ENCODE data around the gene SAFB. TPM values are rescaled to one million over a fixed set of nuclear protein-coding genes. Genes with fewer than 3 reads are reported as not detected.

The SAFB gene
- total RNA-seq, result 18.0 and 39.8 TPM in 2 replicates

GRCh38 chr19:5622465-5623396 lies at the start of gene SAFB, which contains the start of gene SAFB2:
Gene SAFB (plus strand): TSS chr19:5623083. CDS start chr19:5623206, 123 bp downstream.
Gene SAFB2 (minus strand): TSS chr19:5622776. CDS start chr19:5622715, 61 bp downstream.

GRCh38 chr19:5680437-5681368 lies 57.8 kb downstream of the SAFB start, which contains the start of the genes HSD11B1L and MICOS13:
Gene HSD11B1L (plus strand): TSS chr19:5681027. CDS start chr19:5684833, 3,806 bp downstream.
Gene MICOS13 (minus strand): TSS chr19:5680516. CDS start chr19:5680486, 30 bp downstream.

GRCh38 chr19:5690125-5690954 lies 67.5 kb downstream of the SAFB start, which contains the start of gene RPL36:
Gene RPL36 (plus strand): TSS chr19:5690295. CDS start chr19:5690508, 213 bp downstream.

Other genes with a start within 250 kb of the SAFB start
- not detected in 2 replicates for gene ZNRF4, start 167.7 kb upstream of the SAFB start, total RNA-seq
- gene TINCR, start 55.1 kb upstream of the SAFB start, total RNA-seq, result 1.1 and 4.1 TPM in 2 replicates
- gene SAFB2, start 307 bp upstream of the SAFB start, total RNA-seq, result 7.7 and 11.3 TPM in 2 replicates
- gene MICOS13, start 57.4 kb downstream of the SAFB start, total RNA-seq, result 52.2 and 59.2 TPM in 2 replicates
- gene HSD11B1L, start 57.9 kb downstream of the SAFB start, total RNA-seq, result 5.0 and 16.0 TPM in 2 replicates
- gene RPL36, start 67.2 kb downstream of the SAFB start, total RNA-seq, result 1,765 and 1,895 TPM in 2 replicates
- 100 and 119 TPM in 2 replicates for gene LONP1, start 97.1 kb downstream of the SAFB start, total RNA-seq
- gene CATSPERD, start 97.6 kb downstream of the SAFB start, total RNA-seq, result not detected in 2 replicates
- 0.16 and 2.1 TPM in 2 replicates for gene PRR22, start 161.7 kb downstream of the SAFB start, total RNA-seq
- gene DUS3L, start 168.1 kb downstream of the SAFB start, total RNA-seq, result 25.5 and 37.9 TPM in 2 replicates
- gene NRTN, start 182.0 kb downstream of the SAFB start, total RNA-seq, result not detected in 2 replicates
- not detected in 2 replicates for gene FUT6, start 216.6 kb downstream of the SAFB start, total RNA-seq
- gene FUT3, start 228.4 kb downstream of the SAFB start, total RNA-seq, result 0.31 TPM in 1 of 2 replicates, not detected in the other
- not detected in 2 replicates for gene FUT5, start 247.5 kb downstream of the SAFB start, total RNA-seq